ENCODE measurements around the gene TSC2.

- TF ChIP-seq CTCF (IDR thresholded peaks at IDR 0.05) (no peak), POLR2A (IDR thresholded peaks at IDR 0.05) (no peak)
Observed at GRCh38 chr16:2085669-2086068, 37.9 kb downstream of the TSC2 start.
